Measurements from ENCODE around the gene COL6A3.
"Not testable (repeated sequence)": the region's sequence is repeated elsewhere in the genome, so short reads cannot be mapped to it uniquely, and the experiment has no call there.

COL6A3 gene

GRCh38 chr2:237310515-237311114 lies 103.3 kb downstream of the COL6A3 start:
- H3K4me1 Mint-ChIP-seq (ENCODE audit: low read depth), result peaks cover 20% of the 10 kb centered on the region

GRCh38 chr2:237309416-237309815 lies 104.5 kb downstream of the COL6A3 start:
- intact Hi-C loops (cut with micrococcal nuclease), result no loop called here
- H3K4me3 Mint-ChIP-seq, result no peak overlapping the region
- H3K27me3 Mint-ChIP-seq, result peaks cover 19% of the 10 kb centered on the region
- H3K9me3 Mint-ChIP-seq, result peaks cover 3% of the 10 kb centered on the region
- no peak overlapping the region for H3K27ac Mint-ChIP-seq
- H3K36me3 Mint-ChIP-seq (ENCODE audit: low read depth), result no peaks in the 10 kb centered on the region
- peaks cover 20% of the 10 kb centered on the region for H3K4me1 Mint-ChIP-seq (ENCODE audit: low read depth)

More at GRCh38 chr2:237310515-237311114, 103.3 kb downstream of the COL6A3 start:
- intact Hi-C loops (cut with micrococcal nuclease), result no loop called here
- peaks cover 23% of the 10 kb centered on the region for H3K27me3 Mint-ChIP-seq
- no peak overlapping the region for H3K4me3 Mint-ChIP-seq
- no peak overlapping the region for H3K27ac Mint-ChIP-seq
- H3K36me3 Mint-ChIP-seq (ENCODE audit: low read depth), result no peaks in the 10 kb centered on the region
- no peaks in the 10 kb centered on the region for H3K9me3 Mint-ChIP-seq

GRCh38 chr2:237309011-237309410 lies 105.0 kb downstream of the COL6A3 start:
- H3K27ac Mint-ChIP-seq, result no peak overlapping the region
- no peaks in the 10 kb centered on the region for H3K36me3 Mint-ChIP-seq (ENCODE audit: low read depth)
- H3K9me3 Mint-ChIP-seq, result peaks cover 7% of the 10 kb centered on the region
- intact Hi-C loops (cut with micrococcal nuclease), result no loop called here
- H3K4me3 Mint-ChIP-seq, result no peak overlapping the region
- peaks cover 20% of the 10 kb centered on the region for H3K4me1 Mint-ChIP-seq (ENCODE audit: low read depth)
- H3K27me3 Mint-ChIP-seq, result peaks cover 21% of the 10 kb centered on the region

GRCh38 chr2:237307474-237307873 lies 106.5 kb downstream of the COL6A3 start:
- intact Hi-C loops (cut with micrococcal nuclease), result no loop called here
- Mint-ChIP-seq H3K27ac (no peak overlapping the region), H3K4me1 (ENCODE audit: low read depth) (peaks cover 20% of the 10 kb centered on the region), H3K9me3 (peaks cover 23% of the 10 kb centered on the region), H3K4me3 (no peak overlapping the region), H3K36me3 (ENCODE audit: low read depth) (no peaks in the 10 kb centered on the region), H3K27me3 (peaks cover 14% of the 10 kb centered on the region)

GRCh38 chr2:237306787-237307170 lies 107.2 kb downstream of the COL6A3 start:
- intact Hi-C loops (cut with micrococcal nuclease), result no loop called here
- no peak overlapping the region for H3K4me3 Mint-ChIP-seq

GRCh38 chr2:237306083-237306786 lies 107.7 kb downstream of the COL6A3 start:
- no peaks in the 10 kb centered on the region for H3K36me3 Mint-ChIP-seq (ENCODE audit: low read depth)
- peaks cover 27% of the 10 kb centered on the region for H3K9me3 Mint-ChIP-seq
- no peak overlapping the region for H3K27ac Mint-ChIP-seq
- H3K4me1 Mint-ChIP-seq (ENCODE audit: low read depth), result peaks cover 20% of the 10 kb centered on the region
- intact Hi-C loops (cut with micrococcal nuclease), result no loop called here
- no peak overlapping the region for H3K4me3 Mint-ChIP-seq
- H3K27me3 Mint-ChIP-seq, result peaks cover 12% of the 10 kb centered on the region

More at GRCh38 chr2:237306787-237307170, 107.2 kb downstream of the COL6A3 start:
- Mint-ChIP-seq H3K4me1 (ENCODE audit: low read depth) (peaks cover 20% of the 10 kb centered on the region), H3K27me3 (peaks cover 15% of the 10 kb centered on the region), H3K36me3 (ENCODE audit: low read depth) (no peaks in the 10 kb centered on the region), H3K27ac (no peak overlapping the region), H3K9me3 (peaks cover 27% of the 10 kb centered on the region)

- Mint-ChIP-seq H3K9me3 (peaks cover 27% of the 10 kb centered on the region), H3K4me3 (no peak overlapping the region), H3K4me1 (ENCODE audit: low read depth) (peaks cover 15% of the 10 kb centered on the region), H3K36me3 (ENCODE audit: low read depth) (no peaks in the 10 kb centered on the region), H3K27ac (no peak overlapping the region), H3K27me3 (peaks cover 14% of the 10 kb centered on the region)
- intact Hi-C loops (cut with micrococcal nuclease), result no loop called here
Measured at GRCh38 chr2:237305579-237305978, 108.4 kb downstream of the COL6A3 start.

- H3K9me3 Mint-ChIP-seq, result peaks cover 27% of the 10 kb centered on the region
- peaks cover 15% of the 10 kb centered on the region for H3K27me3 Mint-ChIP-seq
- intact Hi-C loops (cut with micrococcal nuclease), result no loop called here
- H3K36me3 Mint-ChIP-seq (ENCODE audit: low read depth), result no peaks in the 10 kb centered on the region
- no peak overlapping the region for H3K27ac Mint-ChIP-seq
- no peak overlapping the region for H3K4me3 Mint-ChIP-seq
- peaks cover 12% of the 10 kb centered on the region for H3K4me1 Mint-ChIP-seq (ENCODE audit: low read depth)
Measured at GRCh38 chr2:237304763-237305514, 109.0 kb downstream of the COL6A3 start.

GRCh38 chr2:237303244-237303643 lies 110.7 kb downstream of the COL6A3 start:
- H3K36me3 Mint-ChIP-seq (ENCODE audit: low read depth); H3K4me3 Mint-ChIP-seq; H3K27ac Mint-ChIP-seq; intact Hi-C loops (cut with micrococcal nuclease): not testable (repeated sequence)
- peaks cover 18% of the 10 kb centered on the region for H3K27me3 Mint-ChIP-seq
- peaks cover 18% of the 10 kb centered on the region for H3K4me1 Mint-ChIP-seq (ENCODE audit: low read depth)
- H3K9me3 Mint-ChIP-seq, result peaks cover 27% of the 10 kb centered on the region

- Mint-ChIP-seq H3K27me3 (peaks cover 19% of the 10 kb centered on the region), H3K27ac (no peak overlapping the region), H3K4me3 (no peak overlapping the region), H3K4me1 (ENCODE audit: low read depth) (peaks cover 25% of the 10 kb centered on the region), H3K9me3 (peaks cover 27% of the 10 kb centered on the region), H3K36me3 (ENCODE audit: low read depth) (no peaks in the 10 kb centered on the region)
- intact Hi-C loops (cut with micrococcal nuclease), result no loop called here
Measured at GRCh38 chr2:237301595-237301994, 112.4 kb downstream of the COL6A3 start.

- Mint-ChIP-seq H3K27me3 (peaks cover 21% of the 10 kb centered on the region), H3K4me1 (ENCODE audit: low read depth) (peaks cover 20% of the 10 kb centered on the region), H3K9me3 (peaks cover 27% of the 10 kb centered on the region), H3K36me3 (ENCODE audit: low read depth) (no peaks in the 10 kb centered on the region), H3K4me3 (no peak overlapping the region), H3K27ac (no peak overlapping the region)
- intact Hi-C loops (cut with micrococcal nuclease), result no loop called here
Measured at GRCh38 chr2:237300739-237301138, 113.2 kb downstream of the COL6A3 start.

GRCh38 chr2:237299906-237300305 lies 114.1 kb downstream of the COL6A3 start:
- Mint-ChIP-seq H3K27ac (no peak overlapping the region), H3K4me3 (no peak overlapping the region), H3K9me3 (peaks cover 27% of the 10 kb centered on the region), H3K4me1 (ENCODE audit: low read depth) (peaks cover 20% of the 10 kb centered on the region), H3K27me3 (peaks cover 23% of the 10 kb centered on the region), H3K36me3 (ENCODE audit: low read depth) (no peaks in the 10 kb centered on the region)
- intact Hi-C loops (cut with micrococcal nuclease), result no loop called here

GRCh38 chr2:237298151-237299118 lies 115.5 kb downstream of the COL6A3 start:
- H3K27ac Mint-ChIP-seq, result peak overlapping the region; percentile 39
- intact Hi-C loops (cut with micrococcal nuclease), result no loop called here
- H3K9me3 Mint-ChIP-seq, result peaks cover 14% of the 10 kb centered on the region
- peaks cover 24% of the 10 kb centered on the region for H3K4me1 Mint-ChIP-seq (ENCODE audit: low read depth)
- no peaks in the 10 kb centered on the region for H3K36me3 Mint-ChIP-seq (ENCODE audit: low read depth)
- H3K4me3 Mint-ChIP-seq, result no peak overlapping the region
- H3K27me3 Mint-ChIP-seq, result peaks cover 29% of the 10 kb centered on the region
